Measurements from ENCODE around the gene RGS16.

RGS16 gene

DNA sequence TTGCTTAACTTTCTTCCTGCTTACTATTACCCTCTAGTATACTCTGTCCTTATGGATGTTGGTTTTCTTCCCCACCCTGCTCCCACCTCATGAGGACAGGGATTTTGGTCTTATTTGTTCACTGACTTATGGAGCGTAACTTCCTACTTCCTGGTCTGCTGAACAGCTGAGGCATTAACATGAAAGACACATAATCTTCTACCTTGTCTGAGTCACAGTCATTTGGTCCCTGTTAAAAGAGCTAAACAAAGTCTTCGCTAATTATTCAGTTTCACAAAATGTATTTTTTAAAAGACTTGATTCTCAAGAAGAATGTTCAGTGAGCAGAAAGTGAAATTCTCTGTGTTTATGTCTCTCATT lies 33.6 kb downstream of the RGS16 start:
- no peak for DNase-seq

DNA sequence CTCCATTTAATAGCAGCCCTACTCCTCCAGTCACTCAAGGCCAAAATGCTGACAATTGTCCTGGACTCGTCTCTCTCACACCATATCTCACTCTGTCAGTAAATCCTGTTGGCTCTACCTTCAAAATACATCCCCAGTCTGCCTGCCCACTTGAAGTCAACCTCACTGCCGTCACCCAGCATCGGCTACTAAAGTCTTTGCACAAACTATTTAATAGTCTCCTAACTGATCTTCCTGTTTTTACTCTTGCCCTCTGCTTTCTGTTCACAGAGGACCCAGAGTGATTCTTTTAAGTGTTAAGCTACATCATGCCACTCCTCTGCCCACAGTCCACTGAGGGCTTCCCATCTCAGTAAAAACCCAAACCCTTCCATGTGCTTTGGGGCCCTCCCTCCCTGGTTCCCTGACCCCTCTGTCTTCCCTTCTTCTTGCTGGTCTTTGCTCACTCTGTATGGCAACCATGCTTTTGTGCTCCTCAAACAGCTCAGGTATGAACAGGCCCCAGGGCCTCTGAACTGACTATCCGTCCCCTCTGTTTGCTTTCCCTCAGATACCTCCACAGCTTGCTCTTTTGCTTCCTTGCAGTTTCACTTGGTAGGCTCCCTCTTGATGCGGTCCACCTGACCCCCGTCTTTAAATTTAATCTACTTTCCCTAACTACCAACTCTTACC lies 34.1 kb downstream of the RGS16 start:
- no peak for DNase-seq

DNA sequence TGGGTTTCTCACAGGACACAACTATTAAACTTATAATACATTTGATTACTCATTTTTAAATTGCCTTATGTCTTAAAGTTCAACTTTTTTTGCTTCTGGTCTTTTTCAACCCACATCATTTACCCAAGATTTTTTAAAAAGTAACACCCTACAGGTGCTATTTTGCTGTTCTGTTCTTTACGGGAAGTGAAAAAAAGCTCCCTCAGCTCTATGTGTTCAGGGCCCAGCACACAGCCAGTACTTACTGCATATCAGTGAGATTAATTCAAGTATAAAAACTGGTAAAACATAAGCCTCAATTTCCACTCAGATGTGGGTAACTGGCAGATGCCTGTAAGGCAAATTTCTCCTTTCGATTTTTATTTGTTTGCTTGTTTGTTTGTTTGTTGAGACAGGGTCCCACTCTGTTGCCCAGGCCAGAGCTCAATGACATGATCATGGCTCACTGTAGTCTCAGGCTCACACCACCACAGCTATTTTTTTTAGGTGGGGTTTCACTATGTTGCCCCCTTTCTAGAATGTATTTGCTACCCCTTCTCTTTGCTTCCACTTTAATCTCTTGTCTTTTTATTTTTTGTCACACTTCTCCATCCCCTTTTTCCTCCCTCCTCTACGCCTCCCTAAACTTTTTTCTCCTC lies 35.4 kb downstream of the RGS16 start:
- DNase-seq = no peak

- no peak for DNase-seq
Observed at GRCh38 chr1:182567629-182568028, 36.6 kb downstream of the RGS16 start.

- DNase-seq = no peak
Observed at GRCh38 chr1:182565537-182565936, 38.7 kb downstream of the RGS16 start.

DNA sequence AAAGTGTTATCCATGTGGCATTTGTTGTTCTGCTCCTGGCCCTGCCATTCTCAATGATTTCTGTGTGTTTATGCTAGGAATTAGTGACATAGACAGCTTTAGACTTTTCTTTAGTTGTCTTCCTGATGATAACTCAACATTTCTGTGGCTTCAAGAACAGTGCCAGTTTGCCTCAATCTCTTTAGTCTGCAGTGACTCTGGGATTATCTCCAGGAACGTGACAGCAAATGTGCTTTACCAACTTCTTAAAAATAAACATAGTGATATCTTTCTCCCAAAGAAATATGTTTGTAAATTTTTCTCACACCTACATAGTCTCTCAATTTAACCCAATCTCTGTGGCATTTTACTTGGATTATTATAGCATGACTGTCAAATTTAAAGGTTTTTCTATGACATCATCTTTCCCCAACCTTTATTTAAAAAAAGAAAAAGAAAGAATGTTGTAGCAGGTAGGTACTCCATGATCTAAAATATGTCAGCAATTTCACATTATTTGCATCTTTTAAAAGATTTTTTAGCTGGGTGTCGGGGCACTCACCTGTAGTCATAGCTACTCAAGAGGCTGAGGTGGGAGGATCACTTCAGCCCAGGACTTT lies 39.7 kb downstream of the RGS16 start:
- no peak for DNase-seq

DNA sequence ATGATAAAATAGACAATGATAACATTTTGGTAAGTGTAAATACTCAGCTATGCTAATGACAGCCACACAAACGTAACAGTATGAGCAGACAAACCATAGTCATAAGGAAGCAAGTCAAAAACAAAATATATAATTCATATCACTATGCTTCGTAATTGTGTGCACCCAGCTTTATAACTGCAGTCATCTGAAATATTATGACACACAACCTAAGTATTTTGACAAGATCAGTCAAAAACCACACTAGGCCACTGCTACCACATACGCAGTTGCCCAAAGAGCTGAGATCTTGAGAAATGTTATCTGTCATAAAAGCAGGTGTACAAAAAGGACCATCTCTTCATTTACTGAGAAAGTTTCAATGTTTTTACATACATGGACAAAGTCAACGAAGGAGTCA lies 41.1 kb downstream of the RGS16 start:
- no peak for DNase-seq

DNA sequence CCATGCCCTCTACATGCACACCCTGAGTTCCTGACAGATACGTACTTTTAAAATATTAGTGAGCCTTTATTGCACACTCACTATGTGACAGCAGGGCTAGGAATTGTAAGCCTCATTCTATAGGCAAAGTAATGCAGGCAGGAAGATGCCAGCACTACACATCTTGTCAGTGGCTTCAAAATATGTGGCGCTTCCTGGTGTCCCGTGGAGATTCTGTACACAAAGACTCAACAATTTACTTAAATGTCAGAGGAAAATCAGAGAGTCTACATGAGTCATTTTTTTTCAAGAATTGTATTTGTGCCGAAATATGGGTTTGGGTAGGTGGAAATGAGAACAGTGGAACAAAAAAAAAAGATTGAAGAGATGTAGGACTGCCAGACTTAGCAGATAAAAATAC lies 42.7 kb downstream of the RGS16 start:
- no peak for DNase-seq

DNA sequence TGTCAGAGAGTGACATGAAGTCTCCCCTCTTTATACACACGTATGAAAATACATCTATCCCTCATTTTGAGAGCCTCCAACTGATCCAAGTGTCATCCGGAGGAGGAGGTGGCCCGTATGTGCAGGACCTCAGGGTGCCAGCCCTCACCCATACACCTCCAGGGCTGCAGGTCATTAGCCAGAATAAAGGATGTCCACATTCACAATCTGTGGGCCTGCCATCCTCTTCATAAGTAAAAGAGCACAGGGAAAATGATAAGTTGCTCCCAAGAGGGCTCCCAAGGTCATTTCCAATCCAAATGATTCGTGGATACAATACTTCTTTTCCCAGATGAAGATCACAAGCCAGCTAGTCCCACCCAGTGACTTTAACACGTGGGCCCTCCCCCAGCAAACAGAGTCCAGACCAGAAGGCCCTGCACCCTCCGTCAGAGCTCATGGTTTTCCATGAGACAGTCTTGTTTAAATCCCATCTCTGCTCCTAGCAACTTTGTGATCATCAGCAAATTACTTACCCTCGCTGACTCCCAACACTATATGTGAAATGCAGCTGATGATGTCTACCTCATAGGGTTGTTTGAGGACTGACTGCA lies 43.7 kb downstream of the RGS16 start:
- DNase-seq = no peak

- DNase-seq = no peak
Observed at GRCh38 chr1:182556279-182556678, 47.9 kb downstream of the RGS16 start.

DNA sequence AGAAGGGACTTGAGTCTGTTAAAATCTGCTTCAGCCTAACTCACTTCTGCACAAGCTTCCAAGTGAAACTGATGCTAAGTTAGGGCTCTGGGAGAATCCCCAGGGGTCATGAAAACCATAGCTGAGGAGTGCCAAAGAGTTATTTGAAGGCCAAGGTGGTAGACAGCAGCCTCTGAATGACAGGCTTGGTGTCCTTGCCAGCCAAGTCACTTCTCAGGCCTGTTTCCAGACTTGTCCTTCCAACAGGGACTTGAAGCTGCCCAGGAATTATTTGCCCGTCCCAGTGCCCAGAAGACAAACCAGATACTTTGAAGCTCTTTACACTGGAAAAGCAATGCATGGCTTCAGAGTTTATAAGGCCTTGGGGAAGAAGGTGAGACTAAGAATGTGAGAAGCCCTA lies 48.7 kb downstream of the RGS16 start:
- DNase-seq = no peak

GRCh38 chr1:182552527-182552926 lies 51.7 kb downstream of the RGS16 start:
- no peak for DNase-seq

- DNase-seq = no peak
Observed at GRCh38 chr1:182549811-182550210, 54.4 kb downstream of the RGS16 start.

DNA sequence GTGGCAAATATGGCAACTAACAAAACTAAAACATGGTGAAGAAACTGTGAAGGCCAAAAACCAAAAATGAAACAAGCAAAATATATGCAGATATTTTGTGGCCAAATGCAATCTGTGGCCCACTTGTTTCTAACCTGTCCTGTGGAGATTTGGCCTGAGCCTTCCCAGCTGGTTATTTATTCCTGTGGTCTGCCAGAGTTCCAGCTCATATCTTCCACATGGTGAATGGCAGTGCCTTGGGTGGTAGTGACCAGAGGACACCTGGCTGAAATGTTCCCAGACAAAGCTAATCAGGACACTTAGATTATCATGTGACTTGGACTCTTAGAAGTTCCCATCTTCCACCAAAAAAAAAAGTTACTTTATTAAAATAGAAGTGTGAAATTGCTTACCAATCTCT lies 54.8 kb downstream of the RGS16 start:
- no peak for DNase-seq

Measured in stimulated activated CD4-positive, alpha-beta T cell treated with anti-CD3 and anti-CD28 coated beads, Interleukin-2, amount 100 ng/mL, for 48 hours (primary cell).